Hepatic stellate cell (primary cell): Measurements from ENCODE around the gene TNFSF4.
A peak's percentile ranks its signal among the peaks of the same experiment; 100 is the strongest.
"Not testable (repeated sequence)": the region's sequence is repeated elsewhere in the genome, so short reads cannot be mapped to it uniquely, and the experiment has no call there.

ENCODE experiments used
- DNase-seq: peaks from one replicate; pipeline ENCODE4 v3.0.0; 2011; ENCODE audit warnings: low spot score

Gene TNFSF4

DNA sequence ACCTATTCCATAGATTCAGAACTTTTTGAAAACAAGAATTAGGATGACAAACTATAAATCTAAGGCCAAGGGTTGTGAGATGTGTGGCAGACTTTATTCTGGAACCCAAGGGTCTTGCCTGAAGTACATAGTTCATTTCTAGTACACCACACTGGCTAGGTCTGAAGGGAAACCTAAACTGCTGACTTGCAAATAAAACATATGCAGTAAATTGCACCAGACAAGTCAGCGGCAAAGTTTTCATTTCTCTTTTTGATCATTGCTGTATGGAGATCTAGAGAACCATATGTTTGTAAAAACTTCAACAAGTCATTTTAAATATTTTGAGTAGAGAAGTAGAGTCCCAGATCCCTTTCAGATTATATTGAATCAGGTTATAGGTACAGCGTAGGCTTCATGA lies 43.9 kb downstream of the TNFSF4 start:
- no peak for DNase-seq

DNA sequence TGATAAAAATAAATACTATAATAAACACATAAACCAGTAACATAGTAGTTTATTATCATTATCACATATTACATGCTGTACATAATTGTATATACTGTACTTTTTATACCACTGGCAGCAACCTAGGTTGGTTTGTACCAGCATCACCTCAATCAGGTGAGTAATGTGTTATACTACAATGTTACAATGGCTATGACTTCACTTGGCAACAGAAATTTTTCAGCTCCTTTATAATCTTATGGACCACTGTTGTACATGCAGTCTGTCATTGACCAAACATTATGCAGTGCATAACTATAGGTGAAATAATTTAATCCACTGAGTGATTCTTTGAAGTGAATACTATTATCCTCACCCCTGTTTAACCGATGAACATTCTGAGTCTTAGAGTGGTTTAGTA lies 44.5 kb downstream of the TNFSF4 start:
- DNase-seq: no peak

GRCh38 chr1:173161510-173162221 lies 45.5 kb downstream of the TNFSF4 start:
- DNase-seq: no peak

GRCh38 chr1:173153964-173154363 lies 53.2 kb downstream of the TNFSF4 start:
- DNase-seq: not testable (repeated sequence)

DNA sequence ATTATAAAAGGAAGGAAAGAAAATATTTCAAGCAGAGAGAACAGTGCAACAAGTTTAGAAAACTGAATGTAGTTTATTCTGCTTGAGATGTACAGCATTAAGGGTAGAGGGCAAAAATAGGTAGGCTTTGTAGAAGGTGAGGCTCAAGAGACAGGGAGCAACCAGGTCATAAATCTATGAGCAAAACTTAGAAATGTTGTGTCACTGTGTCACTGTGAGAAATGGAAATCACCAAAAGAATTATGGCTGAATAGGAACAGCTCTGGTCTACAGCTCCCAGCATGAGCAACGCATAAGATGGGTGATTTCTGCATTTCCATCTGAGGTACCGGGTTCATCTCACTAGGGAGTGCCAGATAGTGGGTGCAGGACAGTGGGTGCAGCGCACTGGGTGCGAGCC lies 53.6 kb downstream of the TNFSF4 start:
- DNase-seq: no peak

GRCh38 chr1:173152598-173152997 lies 54.5 kb downstream of the TNFSF4 start:
- no peak for DNase-seq

DNA sequence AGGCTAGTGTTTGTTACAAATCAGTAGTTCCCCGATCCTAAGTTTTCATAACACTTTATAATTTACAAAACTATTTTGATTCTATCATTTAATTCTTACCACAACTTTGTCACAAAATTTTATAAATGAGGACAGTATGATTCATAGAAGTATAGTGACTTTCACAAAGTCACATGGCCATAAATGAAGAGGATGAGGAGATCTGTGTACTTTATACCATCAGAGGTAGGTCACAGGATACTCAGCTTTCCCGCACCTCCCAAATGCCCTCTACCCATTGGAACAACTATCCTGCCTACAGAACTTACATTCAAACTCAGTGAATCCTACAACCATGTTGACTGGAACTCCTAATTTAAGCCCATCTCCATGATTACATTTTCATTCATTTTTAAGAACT lies 56.3 kb downstream of the TNFSF4 start:
- DNase-seq: no peak

GRCh38 chr1:173149887-173150286 lies 57.2 kb downstream of the TNFSF4 start:
- peak; percentile 10 for DNase-seq

DNA sequence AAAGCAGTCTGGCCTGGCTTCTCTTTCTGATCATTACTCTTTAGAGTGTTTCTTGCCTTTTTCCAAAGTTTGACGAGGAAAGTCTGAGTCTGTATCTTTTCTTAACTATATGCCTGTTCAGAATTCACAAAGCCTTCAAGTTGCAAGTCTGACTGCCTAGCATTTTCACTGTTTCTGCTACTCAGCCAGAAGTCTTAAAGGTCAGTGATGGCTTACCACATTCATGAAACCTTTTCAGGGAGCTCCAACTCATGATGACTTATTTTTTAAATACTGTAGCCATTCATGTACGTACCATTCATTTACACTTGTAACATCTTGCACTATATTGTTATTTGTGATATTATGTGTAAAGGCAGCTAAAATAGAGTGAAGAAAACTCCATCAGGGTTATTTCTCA lies 58.2 kb downstream of the TNFSF4 start:
- DNase-seq: no peak

DNA sequence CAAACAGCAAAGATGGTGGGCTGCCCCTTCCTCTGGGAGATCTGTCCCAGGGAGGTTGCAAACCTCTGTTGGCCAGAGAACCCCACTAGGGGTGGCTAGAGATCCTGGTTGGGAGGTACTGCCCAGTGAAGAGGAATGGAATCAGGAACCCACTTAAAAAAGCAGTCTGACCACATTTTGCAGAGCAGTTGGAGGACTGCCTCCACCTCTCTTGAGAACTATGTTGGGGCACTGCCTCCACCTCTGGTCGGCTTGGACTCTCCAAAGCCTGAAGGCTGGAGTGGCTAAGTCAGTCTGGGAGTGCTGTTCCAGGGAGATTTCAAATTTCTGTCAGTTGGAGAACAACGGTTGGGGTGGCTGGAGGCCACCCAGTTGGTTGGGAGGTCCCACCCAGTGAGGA lies 58.6 kb downstream of the TNFSF4 start:
- DNase-seq: no peak

DNA sequence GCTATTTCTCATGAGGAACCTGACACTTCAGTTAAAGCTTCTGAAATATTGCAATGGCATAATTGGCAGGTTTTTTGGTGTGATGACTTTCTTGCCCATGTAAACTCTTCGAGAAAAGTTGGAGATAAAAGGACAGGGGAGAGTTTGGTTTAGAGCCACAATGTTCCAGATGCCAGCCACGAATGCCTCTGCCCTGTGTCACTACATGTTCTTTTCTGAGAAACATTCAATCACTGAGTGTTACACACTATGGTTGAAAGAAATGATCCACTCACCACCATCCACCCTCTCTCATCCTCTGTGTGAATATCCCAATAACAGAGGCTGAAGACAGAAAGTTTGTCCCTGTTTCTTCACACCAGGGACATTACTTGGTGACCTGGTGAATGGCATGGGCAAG lies 66.4 kb downstream of the TNFSF4 start:
- DNase-seq: no peak

- DNase-seq: no peak
Observed at GRCh38 chr1:173139706-173140105, 67.4 kb downstream of the TNFSF4 start.

- peak; percentile 25 for DNase-seq
Observed at GRCh38 chr1:173137107-173137706, 69.9 kb downstream of the TNFSF4 start.

DNA sequence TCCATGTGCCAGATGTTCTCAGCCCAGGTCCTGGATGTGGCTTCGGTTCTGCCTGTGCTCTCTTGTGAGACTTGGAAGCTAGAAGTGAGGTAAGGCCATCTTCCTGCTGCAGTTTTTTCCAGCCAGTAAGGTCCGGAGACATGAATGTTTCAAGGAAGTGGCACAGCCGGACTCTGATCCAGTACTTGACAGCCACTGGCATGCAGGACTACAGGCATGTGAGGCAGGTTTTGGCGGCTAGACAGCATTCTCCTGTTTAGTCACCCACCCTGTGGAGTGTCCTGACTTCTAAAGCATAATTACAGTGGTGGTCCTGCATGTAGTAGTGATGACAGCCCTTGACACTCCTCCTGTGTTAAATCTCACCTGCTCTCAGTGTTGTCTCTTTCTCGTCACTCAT lies 72.3 kb downstream of the TNFSF4 start:
- DNase-seq: no peak

DNA sequence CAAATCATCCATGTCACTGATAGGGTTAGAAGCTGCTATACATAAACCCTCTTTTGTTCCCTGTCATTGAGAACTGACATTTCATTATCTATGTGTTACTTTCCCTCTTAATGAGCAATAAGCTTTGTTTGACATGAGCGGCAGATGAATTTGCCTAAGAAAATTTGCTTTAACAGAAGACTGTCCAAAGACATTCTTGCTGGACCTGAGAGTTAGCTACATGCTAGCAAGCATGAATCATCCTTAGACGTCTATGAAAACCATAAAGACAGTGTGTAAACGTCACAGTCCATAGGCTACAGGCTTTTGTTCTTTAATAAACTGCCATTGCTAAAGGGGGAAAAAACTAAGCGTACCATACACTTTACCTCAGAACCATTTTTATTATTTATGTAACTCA lies 73.1 kb downstream of the TNFSF4 start:
- DNase-seq: no peak
